NCI-H524 treated with DMSO at 0.1 percent for 48 hours (cell line): ENCODE data around the gene MAD1L1.
A peak's percentile ranks its signal among the peaks of the same experiment; 100 is the strongest.

Experiments
- DNase-seq: peaks from one replicate; lab custom pipeline; 2025; lab: John Stamatoyannopoulos, UW

MAD1L1 gene

GRCh38 chr7:1815551-1816281 lies 417.0 kb downstream of the MAD1L1 start:
- DNase-seq, result peak; percentile 80

GRCh38 chr7:1815051-1815481 lies 417.7 kb downstream of the MAD1L1 start:
- peak; percentile 64 for DNase-seq

DNA sequence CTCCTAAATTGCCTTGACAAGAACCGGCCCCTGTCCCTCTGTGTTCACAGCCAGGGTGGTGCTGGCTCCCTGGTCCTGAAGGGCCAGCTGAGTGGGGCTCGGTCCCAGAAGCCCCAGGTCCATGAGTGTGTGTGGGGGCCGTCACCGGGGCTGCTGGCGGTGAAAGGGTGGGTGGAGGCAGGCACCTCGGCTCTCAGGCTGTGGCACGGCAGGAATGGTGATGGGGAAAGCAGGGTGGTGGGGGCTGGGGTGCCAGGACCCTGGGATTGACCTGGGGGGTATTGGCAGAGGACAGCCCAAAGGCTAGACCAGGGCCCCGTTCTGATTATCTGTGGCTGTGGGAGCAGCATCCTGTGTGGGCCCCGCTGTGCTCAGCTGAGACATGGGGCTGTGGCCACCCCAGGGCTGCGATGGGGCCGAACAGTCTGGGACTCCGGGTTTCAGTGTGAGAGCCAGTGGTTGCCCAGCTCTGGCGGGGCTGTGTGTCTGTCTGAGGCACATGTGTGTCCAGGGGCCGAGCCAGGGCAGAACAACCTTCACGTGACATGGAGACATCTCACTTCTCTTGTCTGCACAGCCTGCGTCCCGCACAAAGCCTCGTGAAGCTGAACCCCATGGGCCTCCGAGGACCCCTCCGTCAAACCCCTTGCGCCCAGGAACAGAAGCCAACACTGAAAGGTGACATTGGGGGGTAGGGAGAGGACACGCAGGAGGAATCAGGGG lies 418.5 kb downstream of the MAD1L1 start:
- no peak for DNase-seq

DNA sequence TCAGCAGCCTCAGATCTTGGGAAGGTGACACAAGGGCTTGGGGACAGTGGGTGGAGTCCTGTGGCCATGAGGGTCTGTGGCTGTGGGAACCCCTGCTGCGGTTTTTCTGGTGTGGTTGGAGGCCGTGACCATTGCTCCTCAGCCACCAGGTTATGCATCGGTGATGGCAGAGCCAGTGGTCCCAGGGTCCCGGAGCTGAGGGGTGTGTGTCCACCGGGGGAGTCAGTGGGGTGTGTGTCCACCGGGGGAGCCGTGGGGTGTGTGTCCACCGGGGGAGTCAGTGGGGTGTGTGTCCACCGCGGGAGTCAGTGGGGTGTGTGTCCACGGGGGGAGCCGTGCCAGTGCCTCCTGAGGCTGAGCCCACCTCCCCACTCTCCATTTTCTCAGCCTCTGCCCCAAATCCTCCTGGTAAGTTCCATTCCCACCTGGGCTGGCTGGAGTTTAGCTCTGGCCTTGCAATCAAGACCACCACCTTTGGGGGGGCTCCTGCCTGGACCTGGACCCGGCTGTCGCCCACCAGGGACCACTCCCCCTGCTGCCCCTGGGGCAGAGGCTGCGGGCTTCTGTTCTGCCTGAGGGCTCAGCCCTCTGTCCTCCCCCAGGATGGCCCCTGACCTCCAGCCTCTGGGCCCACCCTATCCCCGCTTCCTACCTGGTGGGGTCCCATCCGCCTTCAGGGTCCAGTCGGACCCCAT lies 419.2 kb downstream of the MAD1L1 start:
- DNase-seq, result no peak

DNA sequence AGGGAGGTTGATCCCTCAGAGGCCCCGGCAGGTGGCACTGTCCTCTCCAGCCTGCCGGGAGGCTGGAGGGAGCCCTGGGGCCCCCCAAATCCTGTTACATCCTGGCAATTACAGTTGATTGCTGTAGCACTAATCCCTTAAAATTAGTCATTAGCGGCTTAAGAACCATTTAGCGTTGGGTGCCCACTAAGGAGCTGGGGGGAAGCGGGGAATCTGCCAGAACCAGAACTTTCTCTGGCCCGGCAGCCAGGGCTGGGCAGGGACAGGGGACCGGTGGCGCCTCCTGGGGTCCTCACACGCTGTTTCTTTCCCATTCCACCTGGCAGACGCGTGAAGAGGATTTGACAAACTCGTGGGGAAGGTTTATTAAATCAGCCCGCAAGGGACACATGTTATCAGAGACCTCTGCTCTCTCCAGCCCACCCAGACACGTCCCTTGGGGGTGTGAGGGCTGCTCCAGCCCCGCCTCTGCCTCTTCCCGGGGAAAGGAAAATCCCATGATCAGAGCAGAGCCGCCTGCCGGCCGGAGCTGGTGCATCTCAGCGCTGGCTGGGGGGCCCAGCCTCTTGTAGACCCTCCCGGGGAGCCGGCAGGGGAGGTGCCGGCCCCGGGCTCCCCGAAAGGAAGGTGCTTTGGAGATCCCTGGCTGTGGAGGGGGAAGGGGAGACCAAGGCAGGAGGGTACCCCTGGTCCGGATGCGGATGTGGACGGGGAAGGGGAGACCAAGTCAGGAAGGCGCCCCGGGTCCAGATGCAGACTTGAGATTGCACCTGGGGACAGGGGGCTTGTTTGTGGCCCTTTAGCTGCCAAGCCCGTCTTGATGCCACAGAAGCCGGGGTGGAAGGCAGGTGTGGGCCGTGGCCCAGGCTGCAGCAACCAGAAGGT lies 420.0 kb downstream of the MAD1L1 start:
- DNase-seq, result peak; percentile 79

- DNase-seq, result no peak
Observed at GRCh38 chr7:1811850-1812508, 420.8 kb downstream of the MAD1L1 start.

- DNase-seq, result no peak
Observed at GRCh38 chr7:1810961-1811849, 421.5 kb downstream of the MAD1L1 start.

- DNase-seq, result no peak
Observed at GRCh38 chr7:1810521-1810920, 422.2 kb downstream of the MAD1L1 start.

- no peak for DNase-seq
Observed at GRCh38 chr7:1809601-1810258, 423.0 kb downstream of the MAD1L1 start.

GRCh38 chr7:1809070-1809469 lies 423.7 kb downstream of the MAD1L1 start:
- no peak for DNase-seq

GRCh38 chr7:1807821-1808600 lies 424.7 kb downstream of the MAD1L1 start:
- DNase-seq, result no peak

DNA sequence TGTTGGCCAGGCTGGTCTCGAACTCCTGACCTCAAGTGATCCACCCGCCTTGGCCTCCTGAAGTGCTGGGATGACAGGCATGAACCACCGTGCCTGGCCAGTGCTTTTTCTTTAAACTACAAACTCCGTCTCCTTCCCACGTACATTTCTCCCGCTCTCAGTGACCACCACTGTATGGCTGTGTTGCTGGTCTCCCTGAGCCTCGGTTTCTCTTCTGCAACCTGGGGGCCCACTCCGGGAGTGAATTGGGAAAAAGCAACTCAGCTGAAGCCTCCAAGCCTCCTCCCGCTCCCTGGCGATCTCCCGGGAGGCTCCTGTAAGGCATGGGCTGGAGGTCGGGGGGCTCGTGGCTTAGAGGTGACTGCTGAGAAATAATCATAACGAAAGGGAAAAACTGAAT lies 426.4 kb downstream of the MAD1L1 start:
- DNase-seq, result no peak

GRCh38 chr7:1804310-1804709 lies 428.4 kb downstream of the MAD1L1 start:
- DNase-seq, result no peak

DNA sequence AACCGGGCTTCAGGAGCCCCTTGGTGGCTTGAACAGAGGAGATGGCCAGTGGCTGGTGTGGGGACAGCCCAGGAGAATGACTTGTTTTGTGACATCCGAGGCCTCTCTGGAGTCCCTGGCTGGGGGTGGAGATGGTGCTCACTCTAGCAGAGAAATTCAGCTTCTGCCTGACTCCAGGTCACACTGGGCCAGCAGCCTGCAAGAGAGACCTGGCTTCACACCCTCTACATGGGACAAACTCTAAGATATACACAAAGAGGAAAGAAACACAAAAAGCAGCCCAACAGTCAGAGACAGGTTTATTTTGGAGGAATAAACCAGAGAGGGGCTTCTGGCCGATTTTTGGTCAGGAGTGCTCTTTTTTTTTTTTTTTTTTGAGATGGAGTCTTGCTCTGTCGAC lies 429.8 kb downstream of the MAD1L1 start:
- no peak for DNase-seq

DNA sequence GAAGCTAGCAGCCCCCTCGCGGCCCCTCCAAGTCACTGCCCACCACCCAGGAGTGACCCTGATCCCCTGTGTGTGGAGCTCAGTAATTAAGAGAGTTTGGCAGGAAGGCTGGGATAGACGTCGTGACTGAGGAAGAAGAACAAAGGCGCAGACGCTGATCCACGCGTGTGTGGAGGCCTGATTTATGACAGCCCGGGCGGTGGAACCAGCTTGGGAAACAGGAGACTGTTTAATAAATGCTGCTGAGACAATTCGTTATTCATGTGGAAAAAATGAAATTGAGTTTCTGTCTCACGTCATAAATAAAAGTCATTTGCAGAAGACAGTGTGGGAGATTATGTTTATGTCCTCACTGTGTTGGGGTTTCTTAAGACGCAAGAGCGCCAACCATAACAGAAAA lies 431.8 kb downstream of the MAD1L1 start:
- no peak for DNase-seq

DNA sequence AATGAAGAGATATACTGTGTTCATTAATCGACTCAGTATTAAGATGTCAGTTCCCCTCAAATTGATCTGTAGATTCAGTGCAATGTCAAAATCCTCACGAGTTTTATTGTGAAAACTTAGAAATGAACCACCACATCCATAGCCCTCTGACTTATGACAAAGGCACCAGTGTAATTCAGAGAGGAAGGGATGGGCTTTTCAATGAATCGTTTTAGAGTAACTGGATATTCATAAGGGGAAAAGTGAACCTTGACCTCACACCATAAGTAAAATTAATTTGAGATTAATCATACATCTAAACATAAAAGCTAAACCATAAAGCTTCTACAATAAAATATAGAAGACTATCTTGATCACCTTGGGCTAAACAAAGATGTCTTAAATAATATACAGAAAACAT lies 434.6 kb downstream of the MAD1L1 start:
- no peak for DNase-seq

GRCh38 chr7:1794888-1795542 lies 437.7 kb downstream of the MAD1L1 start:
- DNase-seq, result no peak

- DNase-seq, result no peak
Observed at GRCh38 chr7:1787681-1788235, 445.0 kb downstream of the MAD1L1 start.
